Esophagus (tissue), 2 donors: Measurements from ENCODE around the gene SGF29. TPM values are rescaled to one million over a fixed set of nuclear protein-coding genes. Genes with fewer than 3 reads are reported as not detected.
"Not testable (repeated sequence)": the region's sequence is repeated elsewhere in the genome, so short reads cannot be mapped to it uniquely, and the experiment has no call there.

ENCODE experiments used
- H3K27ac ChIP-seq, 2 donors: one replicate each; pipeline ENCODE4 v1.5.1; 2013; ENCODE audit warnings: low read depth in 2 of 2, mild to moderate bottlenecking in 2 of 2, inconsistent platforms in 1 of 2, low read length in 1 of 2, moderate library complexity in 1 of 2
- H3K27me3 ChIP-seq, 2 donors: one replicate each; pipeline ENCODE4 v1.6.1; 2013; ENCODE audit warnings: low read length in 2 of 2, control low read depth in 1 of 2, mild to moderate bottlenecking in 1 of 2; ENCODE audit not compliant: insufficient read depth in 2 of 2, control insufficient read depth in 1 of 2
- H3K36me3 ChIP-seq, 2 donors: one replicate each; pipeline ENCODE4 v1.6.1; 2013; ENCODE audit warnings: low read length in 1 of 2; ENCODE audit not compliant: control insufficient read depth in 2 of 2, insufficient read depth in 2 of 2
- H3K4me1 ChIP-seq, 2 donors: one replicate each; pipeline ENCODE4 v1.6.1; 2013; ENCODE audit warnings: low read length in 1 of 2; ENCODE audit not compliant: control insufficient read depth in 2 of 2, insufficient read depth in 2 of 2
- H3K4me3 ChIP-seq, 2 donors: one replicate each; pipeline ENCODE4 v1.5.1; 2013; ENCODE audit warnings: low read length in 2 of 2, mild to moderate bottlenecking in 2 of 2, low read depth in 1 of 2, moderate library complexity in 1 of 2
- H3K9me3 ChIP-seq, 2 donors: one replicate each; pipeline ENCODE4 v1.6.1; 2013; ENCODE audit warnings: mild to moderate bottlenecking in 2 of 2, low read depth in 1 of 2, low read length in 1 of 2, moderate library complexity in 1 of 2; ENCODE audit not compliant: control insufficient read depth in 2 of 2, insufficient read depth in 1 of 2
- WGBS, 2 donors: extraction: QIAGEN DNeasy Blood & Tissue Kit; methylation state at CpG; one replicate each; pipeline ENCODE4 v1.1.7; 2013; 5-methylcytosine and 5-hydroxymethylcytosine counted together
- polyA plus RNA-seq, 2 donors: library from polyadenylated mRNA; stranded (reverse); fragments of 200-250 nt; gene quantifications; one replicate each; pipeline ENCODE4 v1.2.3, GENCODE V29; 2013
- donor health status: healthy with polysubstance abuse.
- donor health status: Bipolar disorder and iron deficiency.

Gene SGF29
- polyA plus RNA-seq, 2 donors, result 16.3 to 17.6 TPM

DNA sequence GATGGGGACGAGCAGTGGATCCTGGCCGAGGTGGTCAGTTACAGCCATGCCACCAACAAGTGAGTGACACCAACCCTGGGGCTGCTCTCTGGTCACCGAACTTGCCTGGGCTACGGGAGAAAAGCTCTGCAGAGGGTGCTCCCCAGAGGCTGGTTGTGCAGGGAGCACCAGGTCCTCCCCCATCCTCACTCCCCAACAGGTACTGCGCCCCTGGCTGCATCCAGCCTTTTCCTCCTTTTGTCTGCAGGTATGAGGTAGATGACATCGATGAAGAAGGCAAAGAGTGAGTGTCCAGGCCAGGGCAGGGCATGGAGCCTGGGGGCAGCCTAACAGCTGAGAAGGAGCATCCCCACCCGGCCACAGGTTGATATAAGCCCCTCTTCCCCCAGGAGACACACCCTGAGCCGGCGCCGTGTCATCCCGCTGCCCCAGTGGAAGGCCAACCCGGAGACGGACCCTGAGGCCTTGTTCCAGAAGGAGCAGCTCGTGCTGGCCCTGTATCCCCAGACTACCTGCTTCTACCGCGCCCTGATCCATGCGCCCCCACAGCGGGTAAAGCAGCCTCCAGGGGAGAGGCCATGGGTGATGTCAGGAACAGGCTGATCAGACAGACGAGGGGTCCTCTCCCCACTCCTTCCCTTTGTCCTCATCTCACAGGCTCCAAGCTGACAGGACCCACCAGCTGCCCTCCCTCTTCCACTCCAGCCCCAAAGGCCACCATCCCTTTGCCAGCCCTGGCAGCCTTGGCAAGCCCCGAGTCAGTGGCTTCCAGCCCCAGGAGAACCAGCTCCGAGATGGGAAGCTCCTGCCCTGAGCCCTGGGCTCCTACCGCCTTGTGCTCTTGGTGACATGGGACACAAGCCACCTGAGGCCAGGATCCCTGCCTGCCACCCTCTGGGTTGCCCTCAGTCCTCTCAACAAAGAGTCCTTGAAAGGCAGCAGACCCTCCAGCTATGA is 36.9 kb downstream of the SGF29 start:
- Histone ChIP-seq H3K36me3 (peaks cover 14 to 31% of the 10 kb centered on the region in 2 donors), H3K4me1 (no peaks in the 10 kb centered on the region), H3K4me3 (no peak overlapping the region), H3K27ac (no peak overlapping the region), H3K27me3 (no peaks in the 10 kb centered on the region), H3K9me3 (no peaks in the 10 kb centered on the region)
- 91 to 93% methylated on average over 22 of the region's 22 CpGs for WGBS, 2 donors

GRCh38 chr16:28591355-28591754 is 37.6 kb downstream of the SGF29 start:
- Histone ChIP-seq H3K36me3 (peaks cover 11 to 28% of the 10 kb centered on the region in 2 donors), H3K27me3 (no peaks in the 10 kb centered on the region)

GRCh38 chr16:28592511-28592910 is 38.8 kb downstream of the SGF29 start:
- H3K4me3 ChIP-seq, result no peak overlapping the region
- H3K27me3 ChIP-seq, result no peaks in the 10 kb centered on the region
- no peaks in the 10 kb centered on the region for H3K9me3 ChIP-seq
- WGBS, 2 donors, result 92% methylated on average over 5 of the region's 5 CpGs
- H3K27ac ChIP-seq, result no peak overlapping the region
- peaks cover 11 to 26% of the 10 kb centered on the region in 2 donors for H3K36me3 ChIP-seq
- H3K4me1 ChIP-seq, result peaks cover 0 to 2% of the 10 kb centered on the region in 2 donors

More at GRCh38 chr16:28591355-28591754, 37.6 kb downstream of the SGF29 start:
- Histone ChIP-seq H3K27ac (no peak overlapping the region), H3K4me1 (no peaks in the 10 kb centered on the region), H3K4me3 (no peak overlapping the region), H3K9me3 (no peaks in the 10 kb centered on the region)
- WGBS, 2 donors, result 87 to 88% methylated on average over 6 of the region's 6 CpGs

GRCh38 chr16:28592979-28593553 is 39.3 kb downstream of the SGF29 start:
- Histone ChIP-seq H3K27ac (no peak overlapping the region), H3K9me3 (no peaks in the 10 kb centered on the region), H3K4me3 (no peak overlapping the region), H3K4me1 (peaks cover 0 to 2% of the 10 kb centered on the region in 2 donors), H3K36me3 (peaks cover 11 to 26% of the 10 kb centered on the region in 2 donors), H3K27me3 (no peaks in the 10 kb centered on the region)
- WGBS, 2 donors, result 91 to 93% methylated on average over 12 to 13 of the region's 13 CpGs

DNA sequence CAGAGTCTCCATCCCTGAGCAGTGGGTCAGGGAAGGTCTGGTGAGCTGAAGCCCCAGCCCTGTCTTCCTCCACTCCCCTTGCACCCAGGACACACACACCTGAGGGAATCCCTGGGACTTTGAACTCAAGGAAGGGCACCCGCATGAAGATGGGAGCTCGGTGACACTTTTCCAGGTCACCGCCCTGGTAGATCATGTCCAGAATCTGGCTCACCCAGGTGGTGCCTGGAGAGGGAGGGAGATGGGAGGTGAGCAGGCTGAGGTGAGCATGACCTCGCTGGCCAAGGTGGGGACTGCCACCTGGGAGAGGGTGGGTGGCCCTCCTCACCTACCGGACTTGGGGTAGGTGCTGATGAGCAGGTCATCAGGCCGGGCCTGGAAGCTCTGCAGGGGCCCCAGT is 41.7 kb downstream of the SGF29 start:
- H3K9me3 ChIP-seq, result not testable (repeated sequence)

DNA sequence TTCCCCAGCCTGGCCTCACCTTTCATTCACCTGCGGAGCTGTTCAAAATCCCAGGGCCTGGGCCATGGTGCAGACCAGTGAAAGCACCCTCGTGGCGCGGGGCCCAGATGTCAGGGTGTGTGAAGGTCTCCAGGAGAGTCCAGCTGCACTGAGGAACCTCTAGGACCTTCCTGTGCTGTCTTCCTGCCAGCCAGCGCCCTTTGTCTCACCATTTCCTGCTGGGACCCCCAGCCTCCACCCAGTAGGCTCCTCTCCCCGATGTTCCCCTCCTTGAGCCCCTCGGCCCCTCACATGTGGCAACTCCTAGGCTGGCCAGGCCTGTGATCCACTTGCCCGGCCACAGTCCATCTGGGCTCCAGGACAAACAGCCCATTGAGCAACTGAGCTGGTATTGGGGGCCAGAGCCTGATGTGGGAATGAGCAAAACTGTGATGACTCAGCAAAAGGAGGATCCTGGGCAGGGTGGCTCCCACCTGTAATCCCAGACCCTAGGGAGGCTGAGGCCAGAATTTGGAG is 42.5 kb downstream of the SGF29 start:
- H3K27ac ChIP-seq, result no peak overlapping the region
- H3K36me3 ChIP-seq, result peaks cover 4 to 5% of the 10 kb centered on the region in 2 donors
- no peaks in the 10 kb centered on the region for H3K27me3 ChIP-seq
- H3K4me1 ChIP-seq, result peaks cover 0 to 2% of the 10 kb centered on the region in 2 donors
- no peak overlapping the region for H3K4me3 ChIP-seq
- no peaks in the 10 kb centered on the region for H3K9me3 ChIP-seq
- WGBS, 2 donors, result 74 to 79% methylated on average over 8 of the region's 8 CpGs

More for the DNA sequence above, 41.7 kb downstream of the SGF29 start:
- H3K4me3 ChIP-seq, H3K27me3 ChIP-seq, H3K4me1 ChIP-seq, H3K27ac ChIP-seq: not testable (repeated sequence)
- WGBS, 2 donors, result 88 to 97% methylated on average over 4 to 6 of the region's 6 CpGs
- peaks cover 5 to 12% of the 10 kb centered on the region in 2 donors for H3K36me3 ChIP-seq

DNA sequence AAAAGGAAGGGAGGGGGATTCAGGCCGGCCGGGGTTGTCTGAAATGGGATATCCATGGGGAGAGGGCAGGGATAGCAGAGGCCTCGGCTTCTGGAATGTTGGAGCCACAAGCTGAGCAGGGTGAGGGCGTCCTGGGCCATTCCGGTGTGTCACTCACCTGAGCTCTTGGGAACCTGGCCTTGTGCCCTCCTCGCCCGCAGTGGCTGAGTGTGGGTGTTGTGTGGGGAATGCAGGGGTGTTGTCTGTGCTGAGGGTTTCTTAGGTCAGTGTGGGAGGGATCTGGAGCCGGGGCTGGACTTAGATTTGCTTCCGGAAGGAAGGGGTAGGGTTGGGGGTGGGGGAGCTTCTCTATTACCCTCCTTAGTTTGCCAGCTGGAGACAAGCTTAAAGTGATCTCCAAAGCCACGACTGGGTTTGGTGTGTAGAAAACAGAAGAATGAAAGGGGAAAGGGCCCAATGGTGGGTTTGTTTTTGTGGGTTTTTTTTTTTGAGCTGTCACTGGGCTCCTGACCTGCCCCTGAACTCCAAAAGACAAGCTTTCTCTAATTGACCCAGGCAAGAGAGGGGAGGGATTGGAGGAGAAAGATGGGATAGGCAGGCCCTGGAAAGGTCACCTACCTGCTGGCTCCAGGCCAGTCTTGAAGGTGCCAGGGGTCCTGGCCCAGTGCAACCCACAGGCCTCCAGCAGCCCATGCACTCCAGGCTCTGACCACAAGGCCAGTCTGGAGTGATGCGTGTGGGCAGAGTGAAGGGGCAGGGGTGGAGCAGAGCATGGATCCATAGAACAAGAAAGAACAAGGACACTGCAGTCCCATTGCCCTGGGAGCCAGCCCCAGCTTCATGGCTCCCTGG is 43.3 kb downstream of the SGF29 start, which contains the start of gene SULT1A2:
Gene SULT1A2 (minus strand): TSS at position 211 of the 852 bp plus-strand sequence. CDS start 1,120 bp downstream, outside the sequence.
- Histone ChIP-seq H3K9me3 (no peaks in the 10 kb centered on the region), H3K4me3 (no peak within 1 kb of the TSS), H3K4me1 (peaks cover 0 to 2% of the 10 kb centered on the region in 2 donors), H3K27me3 (no peaks in the 10 kb centered on the region), H3K27ac (no peak within 1 kb of the TSS), H3K36me3 (peaks cover 0 to 1% of the 10 kb centered on the region in 2 donors)
- 27 to 28% methylated on average over 11 of the region's 11 CpGs for WGBS, 2 donors

- 64 to 74% methylated on average over 9 of the region's 9 CpGs for WGBS, 2 donors
- Histone ChIP-seq H3K4me3 (no peak overlapping the region), H3K9me3 (no peaks in the 10 kb centered on the region), H3K4me1 (peaks cover 0 to 2% of the 10 kb centered on the region in 2 donors), H3K36me3 (no peaks in the 10 kb centered on the region), H3K27me3 (no peaks in the 10 kb centered on the region), H3K27ac (no peak overlapping the region)
Observed at GRCh38 chr16:28597692-28598261, 44.1 kb downstream of the SGF29 start.
